ENCODE results near the gene RAC2.

The RAC2 gene

GRCh38 chr22:37244114-37244921 lies at the start of gene RAC2:
Gene RAC2, minus strand, starts transcription at chr22:37244269. Its CDS starts 121 bp downstream, at chr22:37244148.
- H3K27me3 ChIP-seq (ENCODE audit: low read depth): no peaks in the 10 kb centered on the region; the same call in 1 of the 2 replicates
- no peaks in the 10 kb centered on the region for H3K9me3 ChIP-seq
- H3K4me1 ChIP-seq: no peaks in the 10 kb centered on the region
- in situ Hi-C loops (cut with MboI; ENCODE audit: low sequenced_read_pairs): no loop called here
- peak in 1 of 2 experiments; percentile 71 for DNase-seq (ENCODE audit: low spot score in 2 of 2)
- H3K36me3 ChIP-seq (replicated peaks): no peaks in the 10 kb centered on the region
- H3K4me3 ChIP-seq: peak within 1 kb of the TSS; percentile 20

- H3K36me3 ChIP-seq (replicated peaks): no peaks in the 10 kb centered on the region
- in situ Hi-C loops (cut with MboI; ENCODE audit: low sequenced_read_pairs): loop anchor here (10.0 kb wide), 1 partner anchor 62 kb away; no protein-coding TSS in a partner anchor
- H3K27me3 ChIP-seq (ENCODE audit: low read depth): peaks cover 7% of the 10 kb centered on the region; the same call in 1 of the 2 replicates
- H3K4me3 ChIP-seq: no peak overlapping the region
- DNase-seq (ENCODE audit: low spot score in 2 of 2): no peak
- H3K9me3 ChIP-seq: no peaks in the 10 kb centered on the region
- H3K4me1 ChIP-seq: no peaks in the 10 kb centered on the region
These were observed 49.1 kb upstream of the RAC2 start for GRCh38 chr22:37293172-37293571.

- no peaks in the 10 kb centered on the region for H3K9me3 ChIP-seq
These were observed 48.6 kb upstream of the RAC2 start for GRCh38 chr22:37292641-37293040.

GRCh38 chr22:37291559-37292298 lies 47.7 kb upstream of the RAC2 start:
- H3K9me3 ChIP-seq: no peaks in the 10 kb centered on the region
- DNase-seq (ENCODE audit: low spot score in 2 of 2): no peak
- no peaks in the 10 kb centered on the region for H3K4me1 ChIP-seq
- peaks cover 7% of the 10 kb centered on the region; the same call in 1 of the 2 replicates for H3K27me3 ChIP-seq (ENCODE audit: low read depth)
- in situ Hi-C loops (cut with MboI; ENCODE audit: low sequenced_read_pairs): loop anchor here (10.0 kb wide), 1 partner anchor 63 kb away; no protein-coding TSS in a partner anchor
- no peaks in the 10 kb centered on the region for H3K36me3 ChIP-seq (replicated peaks)
- no peak overlapping the region for H3K4me3 ChIP-seq

More at GRCh38 chr22:37292641-37293040, 48.6 kb upstream of the RAC2 start:
- Histone ChIP-seq H3K36me3 (replicated peaks) (no peaks in the 10 kb centered on the region), H3K4me3 (no peak overlapping the region), H3K27me3 (ENCODE audit: low read depth) (peaks cover 7% of the 10 kb centered on the region; the same call in 1 of the 2 replicates), H3K4me1 (no peaks in the 10 kb centered on the region)
- DNase-seq (ENCODE audit: low spot score in 2 of 2): no peak
- in situ Hi-C loops (cut with MboI; ENCODE audit: low sequenced_read_pairs): loop anchor here (10.0 kb wide), 1 partner anchor 62 kb away; no protein-coding TSS in a partner anchor

- H3K27me3 ChIP-seq (ENCODE audit: low read depth): peaks cover 14% of the 10 kb centered on the region
- H3K9me3 ChIP-seq: no peaks in the 10 kb centered on the region
- H3K4me1 ChIP-seq: no peaks in the 10 kb centered on the region
- no peak for DNase-seq (ENCODE audit: low spot score in 2 of 2)
- in situ Hi-C loops (cut with MboI; ENCODE audit: low sequenced_read_pairs): loop anchor here (10.0 kb wide), 1 partner anchor 64 kb away; no protein-coding TSS in a partner anchor
- H3K36me3 ChIP-seq (replicated peaks): no peaks in the 10 kb centered on the region
- H3K4me3 ChIP-seq: no peak overlapping the region
These were observed 46.7 kb upstream of the RAC2 start for GRCh38 chr22:37290737-37291136.

GRCh38 chr22:37289156-37289735 lies 45.2 kb upstream of the RAC2 start:
- no peaks in the 10 kb centered on the region for H3K36me3 ChIP-seq (replicated peaks)
- H3K9me3 ChIP-seq: no peaks in the 10 kb centered on the region
- in situ Hi-C loops (cut with MboI; ENCODE audit: low sequenced_read_pairs): no loop called here
- H3K4me1 ChIP-seq: no peaks in the 10 kb centered on the region
- peaks cover 16% of the 10 kb centered on the region for H3K27me3 ChIP-seq (ENCODE audit: low read depth)
- no peak for DNase-seq (ENCODE audit: low spot score in 2 of 2)
- no peak overlapping the region for H3K4me3 ChIP-seq

- Histone ChIP-seq H3K9me3 (no peaks in the 10 kb centered on the region), H3K27me3 (ENCODE audit: low read depth) (peaks cover 16% of the 10 kb centered on the region), H3K4me3 (no peak overlapping the region), H3K36me3 (replicated peaks) (no peaks in the 10 kb centered on the region), H3K4me1 (no peaks in the 10 kb centered on the region)
- DNase-seq (ENCODE audit: low spot score in 2 of 2): no peak
- in situ Hi-C loops (cut with MboI; ENCODE audit: low sequenced_read_pairs): no loop called here
These were observed 44.5 kb upstream of the RAC2 start for GRCh38 chr22:37288521-37288920.

GRCh38 chr22:37287550-37287951 lies 43.5 kb upstream of the RAC2 start:
- Histone ChIP-seq H3K36me3 (replicated peaks) (no peaks in the 10 kb centered on the region), H3K4me1 (no peaks in the 10 kb centered on the region), H3K27me3 (ENCODE audit: low read depth) (peaks cover 23% of the 10 kb centered on the region), H3K4me3 (no peak overlapping the region), H3K9me3 (no peaks in the 10 kb centered on the region)
- no peak for DNase-seq (ENCODE audit: low spot score in 2 of 2)
- in situ Hi-C loops (cut with MboI; ENCODE audit: low sequenced_read_pairs): no loop called here

GRCh38 chr22:37285937-37286336 lies 41.9 kb upstream of the RAC2 start:
- no peaks in the 10 kb centered on the region for H3K4me1 ChIP-seq
- H3K27me3 ChIP-seq (ENCODE audit: low read depth): peaks cover 25% of the 10 kb centered on the region
- in situ Hi-C loops (cut with MboI; ENCODE audit: low sequenced_read_pairs): no loop called here
- H3K9me3 ChIP-seq: no peaks in the 10 kb centered on the region
- DNase-seq (ENCODE audit: low spot score in 2 of 2): no peak
- no peak overlapping the region for H3K4me3 ChIP-seq
- H3K36me3 ChIP-seq (replicated peaks): no peaks in the 10 kb centered on the region

- no peak for DNase-seq (ENCODE audit: low spot score in 2 of 2)
These were observed 40.8 kb upstream of the RAC2 start for GRCh38 chr22:37284805-37285355.

GRCh38 chr22:37284126-37284804 lies 40.2 kb upstream of the RAC2 start:
- no peaks in the 10 kb centered on the region for H3K36me3 ChIP-seq (replicated peaks)
- H3K27me3 ChIP-seq (ENCODE audit: low read depth): peaks cover 25% of the 10 kb centered on the region
- H3K9me3 ChIP-seq: no peaks in the 10 kb centered on the region
- H3K4me1 ChIP-seq: no peaks in the 10 kb centered on the region
- no peak for DNase-seq (ENCODE audit: low spot score in 2 of 2)
- H3K4me3 ChIP-seq: no peak overlapping the region
- in situ Hi-C loops (cut with MboI; ENCODE audit: low sequenced_read_pairs): no loop called here

More at GRCh38 chr22:37284805-37285355, 40.8 kb upstream of the RAC2 start:
- H3K36me3 ChIP-seq (replicated peaks): no peaks in the 10 kb centered on the region
- H3K27me3 ChIP-seq (ENCODE audit: low read depth): peaks cover 25% of the 10 kb centered on the region
- H3K4me3 ChIP-seq: no peak overlapping the region
- H3K9me3 ChIP-seq: no peaks in the 10 kb centered on the region
- no peaks in the 10 kb centered on the region for H3K4me1 ChIP-seq
- in situ Hi-C loops (cut with MboI; ENCODE audit: low sequenced_read_pairs): no loop called here

GRCh38 chr22:37283393-37283937 lies 39.4 kb upstream of the RAC2 start:
- Histone ChIP-seq H3K27me3 (ENCODE audit: low read depth) (peaks cover 19% of the 10 kb centered on the region), H3K4me1 (no peaks in the 10 kb centered on the region), H3K9me3 (no peaks in the 10 kb centered on the region), H3K4me3 (no peak overlapping the region), H3K36me3 (replicated peaks) (no peaks in the 10 kb centered on the region)
- in situ Hi-C loops (cut with MboI; ENCODE audit: low sequenced_read_pairs): no loop called here
- no peak for DNase-seq (ENCODE audit: low spot score in 2 of 2)

- DNase-seq (ENCODE audit: low spot score in 2 of 2): no peak
These were observed 38.3 kb upstream of the RAC2 start, which contains the start of gene CYTH4 for GRCh38 chr22:37282385-37282677. Gene CYTH4, plus strand, starts transcription at chr22:37282508. Its CDS starts 62 bp downstream, at chr22:37282570.

More at GRCh38 chr22:37282385-37282677, 38.3 kb upstream of the RAC2 start, which contains the start of gene CYTH4:
- Histone ChIP-seq H3K4me1 (no peaks in the 10 kb centered on the region), H3K36me3 (replicated peaks) (no peaks in the 10 kb centered on the region), H3K9me3 (no peaks in the 10 kb centered on the region), H3K4me3 (no peak within 1 kb of the TSS), H3K27me3 (ENCODE audit: low read depth) (peaks cover 19% of the 10 kb centered on the region)
- in situ Hi-C loops (cut with MboI; ENCODE audit: low sequenced_read_pairs): no loop called here

All from HAP-1 (cell line).